ENCODE results near the gene UGCG. TPM values are rescaled to one million over a fixed set of nuclear protein-coding genes. Genes with fewer than 3 reads are reported as not detected.

UGCG gene
- total and polyA plus RNA-seq, 9 of the 15 experiments (the other 6 are each of a cell fraction or from before 2014, with no cell fraction given), result 20.0 to 40.3 (median 29.2) TPM

GRCh38 chr9:111891910-111892499 is 4.6 kb upstream of the UGCG start (continued):
- TF ChIP-seq NFYB (IDR thresholded peaks at IDR 0.05; ENCODE audit: extremely low read depth, insufficient read length) (no peak), SUPT5H (IDR thresholded peaks at IDR 0.05) (no peak), HNRNPH1 (optimal IDR thresholded peaks at IDR 0.05; ENCODE audit: low read depth, low read length) (no peak), HIVEP1 (CRISPR knock-in tag; IDR thresholded peaks at IDR 0.05) (no peak), PPARD (CRISPR knock-in tag; IDR thresholded peaks at IDR 0.05) (no peak), MNT (conservative IDR thresholded peaks at IDR 0.05) (peak in 1 of 2 experiments; percentile 45; a peak in 1 of 4 replicates), CBFA2T2 (conservative IDR thresholded peaks at IDR 0.05) (peak; percentile 57), SP2 (IDR thresholded peaks at IDR 0.05; ENCODE audit: extremely low read depth, low read depth, low read length, poor library complexity, severe bottlenecking) (no peak), MGA (IDR thresholded peaks at IDR 0.05) (no peak), ZNF3 (CRISPR knock-in tag; IDR thresholded peaks at IDR 0.05) (no peak), MCM2 (IDR thresholded peaks at IDR 0.05; ENCODE audit: low read depth) (no peak), PATZ1 (CRISPR knock-in tag; IDR thresholded peaks at IDR 0.05; ENCODE audit: borderline replicate concordance) (no peak), KDM2B (CRISPR knock-in tag; IDR thresholded peaks at IDR 0.05) (no peak)
